Tibial nerve (tissue), 4 donors: Measurements from ENCODE around the gene FANCI.

Experiments
- EP300 ChIP-seq, 2 donors: sonication (generic); formaldehyde crosslinking; IDR thresholded peaks; one replicate each; pipeline ENCODE4 v1.6.1; 2017; ENCODE audit warnings: antibody characterized with exemption in 2 of 2, mild to moderate bottlenecking in 1 of 2
- POLR2A ChIP-seq, 2 donors: fragments of 450-650 bp; IDR thresholded peaks; one replicate each; pipeline ENCODE4 v1.6.1; 2017; ENCODE audit warnings: antibody characterized with exemption in 2 of 2, mild to moderate bottlenecking in 2 of 2, moderate library complexity in 2 of 2
- TF ChIP-seq, protein P1 (sequence below), 5 experiments: fragments of 200-600 bp in 3 of 5; fragments of 450-650 bp in 2 of 5; sonication (generic) in 3 of 5; IDR thresholded peaks; one replicate each; pipeline ENCODE4 v1.5.1; 2016 to 2019; ENCODE audit warnings: antibody characterized with exemption in 5 of 5, mild to moderate bottlenecking in 3 of 5, moderate library complexity in 2 of 5

DNA sequence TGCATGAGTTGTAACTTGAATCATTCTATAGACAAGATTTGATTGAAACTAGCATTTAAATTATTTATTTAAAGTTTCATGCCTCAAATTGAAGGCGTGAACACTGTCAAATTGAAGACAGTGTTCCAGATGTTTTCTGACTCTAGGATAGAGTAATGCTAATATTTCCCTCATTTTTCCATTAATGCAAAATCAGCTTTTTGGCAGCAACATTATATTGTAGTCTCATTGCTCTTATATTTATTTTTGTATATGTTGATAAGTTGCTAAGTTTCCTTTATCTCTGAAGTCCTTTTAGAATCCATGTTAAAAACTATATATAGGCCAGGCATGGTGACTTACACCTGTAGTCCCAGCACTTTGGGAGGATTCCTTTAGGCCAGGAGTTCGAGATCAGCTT lies 4.8 kb downstream of the FANCI start:
- TF ChIP-seq POLR2A (IDR thresholded peaks at IDR 0.05) (no peak), EP300 (IDR thresholded peaks at IDR 0.05) (no peak)
- TF ChIP-seq, protein P1, sequence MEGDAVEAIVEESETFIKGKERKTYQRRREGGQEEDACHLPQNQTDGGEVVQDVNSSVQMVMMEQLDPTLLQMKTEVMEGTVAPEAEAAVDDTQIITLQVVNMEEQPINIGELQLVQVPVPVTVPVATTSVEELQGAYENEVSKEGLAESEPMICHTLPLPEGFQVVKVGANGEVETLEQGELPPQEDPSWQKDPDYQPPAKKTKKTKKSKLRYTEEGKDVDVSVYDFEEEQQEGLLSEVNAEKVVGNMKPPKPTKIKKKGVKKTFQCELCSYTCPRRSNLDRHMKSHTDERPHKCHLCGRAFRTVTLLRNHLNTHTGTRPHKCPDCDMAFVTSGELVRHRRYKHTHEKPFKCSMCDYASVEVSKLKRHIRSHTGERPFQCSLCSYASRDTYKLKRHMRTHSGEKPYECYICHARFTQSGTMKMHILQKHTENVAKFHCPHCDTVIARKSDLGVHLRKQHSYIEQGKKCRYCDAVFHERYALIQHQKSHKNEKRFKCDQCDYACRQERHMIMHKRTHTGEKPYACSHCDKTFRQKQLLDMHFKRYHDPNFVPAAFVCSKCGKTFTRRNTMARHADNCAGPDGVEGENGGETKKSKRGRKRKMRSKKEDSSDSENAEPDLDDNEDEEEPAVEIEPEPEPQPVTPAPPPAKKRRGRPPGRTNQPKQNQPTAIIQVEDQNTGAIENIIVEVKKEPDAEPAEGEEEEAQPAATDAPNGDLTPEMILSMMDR (IDR thresholded peaks at IDR 0.05), result no peak
